ENCODE data around the gene PSENEN.
A peak's percentile ranks its signal among the peaks of the same experiment; 100 is the strongest.

Gene PSENEN

DNA sequence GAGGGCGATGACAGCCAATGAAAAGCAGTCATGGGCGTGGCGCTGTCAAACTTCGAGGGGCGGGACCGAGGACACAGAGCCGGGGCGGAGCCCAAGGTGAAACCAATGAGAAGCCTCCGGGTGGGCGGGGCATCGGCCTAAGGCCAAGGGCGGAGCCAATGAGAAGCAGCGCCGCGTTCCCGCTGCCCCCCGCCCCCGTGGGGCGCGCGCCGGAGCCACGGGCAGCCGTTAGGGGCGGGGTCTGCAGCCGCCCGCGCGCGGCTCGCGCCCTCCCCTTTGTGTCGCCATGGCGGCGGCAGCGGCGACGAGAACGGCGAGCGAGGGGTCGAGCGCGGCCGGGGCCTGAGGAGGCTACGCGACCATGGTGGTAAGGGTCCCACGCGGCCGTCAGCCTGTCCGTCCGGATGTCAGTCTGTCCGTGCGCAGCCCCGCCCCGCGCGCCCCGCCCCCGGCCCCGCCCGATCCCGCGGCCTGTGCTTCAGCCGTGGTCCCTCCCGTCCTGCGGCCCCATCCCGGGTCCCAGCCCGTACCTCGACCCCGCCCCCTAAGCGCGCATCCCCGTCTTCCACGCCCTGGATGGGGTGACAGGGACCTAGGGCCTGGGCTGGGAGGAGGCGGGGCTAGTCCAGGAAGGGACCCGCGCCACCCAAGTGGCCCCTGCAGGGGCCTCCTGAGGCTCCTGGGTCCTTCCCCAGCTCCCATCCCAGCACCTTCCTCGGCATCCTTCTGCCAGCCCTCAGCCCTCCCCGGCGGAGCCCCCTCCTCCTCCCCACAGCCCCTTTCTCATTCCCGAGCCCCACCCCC, 30.0 kb downstream of the PSENEN start, which contains the start of gene ARHGAP33:
TSS of gene ARHGAP33 (plus strand) at position 267 of the 804 bp plus-strand sequence. CDS start at position 362, 95 bp downstream.
- peak; percentile 98 for DNase-seq

DNA sequence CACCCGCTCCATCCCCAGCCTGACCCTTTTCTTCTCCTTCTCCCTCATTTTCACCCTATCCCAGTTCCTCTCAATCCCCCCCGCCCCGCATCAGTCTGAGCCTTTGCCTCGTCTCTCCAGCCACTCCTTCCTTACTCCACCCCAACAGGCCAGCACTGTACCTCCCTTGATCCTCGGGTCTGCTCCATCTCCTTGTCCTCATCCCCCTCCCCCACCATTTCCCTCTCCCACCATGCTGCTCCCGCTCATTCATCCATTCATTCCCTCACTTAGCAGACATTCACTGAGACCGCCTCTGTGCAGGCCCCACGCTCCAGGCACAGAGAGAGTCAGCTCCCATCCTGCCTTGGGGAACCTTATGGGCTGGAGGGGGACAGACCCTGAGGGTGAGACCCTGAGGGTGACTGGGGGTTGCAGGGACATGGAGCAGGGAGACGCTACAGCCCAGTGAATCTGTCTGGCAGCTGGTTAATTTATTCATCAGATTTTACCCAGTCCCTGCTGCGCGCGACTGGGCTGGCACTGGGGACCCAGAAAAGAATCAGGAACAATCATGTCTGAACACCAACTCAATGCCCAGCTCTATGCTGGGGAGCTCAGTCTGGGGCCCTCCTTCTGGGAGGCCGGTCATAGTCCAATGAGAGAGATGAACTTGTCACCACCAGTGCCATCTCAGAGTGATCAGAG, 30.8 kb downstream of the PSENEN start:
- DNase-seq: peak; percentile 31

DNA sequence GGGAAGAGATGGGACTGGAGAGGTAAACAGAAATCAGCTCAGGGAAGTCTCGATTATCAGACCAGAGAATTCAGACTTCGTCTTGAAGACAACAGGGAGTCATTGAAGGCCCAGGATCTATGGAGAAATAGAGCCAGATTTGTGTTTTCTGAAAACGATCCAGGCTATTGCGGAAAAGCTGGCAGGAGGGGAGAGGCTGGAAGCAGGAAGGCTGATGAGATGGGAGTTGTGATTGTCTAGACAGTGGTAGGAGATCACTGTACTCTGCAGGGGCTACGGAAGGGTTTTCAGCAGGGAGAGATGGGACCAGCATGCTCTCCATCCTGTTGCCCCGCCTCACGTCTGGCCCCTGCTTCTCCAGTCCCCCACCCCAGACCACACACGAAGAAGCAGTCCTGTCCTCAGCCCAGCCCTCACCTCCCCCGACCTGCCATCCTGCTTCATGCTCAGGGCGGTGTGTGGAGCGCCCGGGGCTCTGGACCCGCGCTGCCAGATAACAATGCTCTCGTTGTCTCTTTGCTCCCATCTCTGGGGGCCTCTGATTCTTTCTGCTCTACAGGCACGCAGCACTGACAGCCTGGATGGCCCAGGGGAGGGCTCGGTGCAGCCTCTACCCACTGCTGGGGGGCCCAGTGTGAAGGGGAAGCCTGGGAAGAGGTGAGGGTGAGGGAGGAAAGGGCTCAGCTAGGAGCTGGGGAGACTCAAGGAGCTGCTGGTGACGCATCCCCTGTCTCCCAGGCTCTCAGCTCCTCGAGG, 31.8 kb downstream of the PSENEN start:
- peak; percentile 28 for DNase-seq

DNA sequence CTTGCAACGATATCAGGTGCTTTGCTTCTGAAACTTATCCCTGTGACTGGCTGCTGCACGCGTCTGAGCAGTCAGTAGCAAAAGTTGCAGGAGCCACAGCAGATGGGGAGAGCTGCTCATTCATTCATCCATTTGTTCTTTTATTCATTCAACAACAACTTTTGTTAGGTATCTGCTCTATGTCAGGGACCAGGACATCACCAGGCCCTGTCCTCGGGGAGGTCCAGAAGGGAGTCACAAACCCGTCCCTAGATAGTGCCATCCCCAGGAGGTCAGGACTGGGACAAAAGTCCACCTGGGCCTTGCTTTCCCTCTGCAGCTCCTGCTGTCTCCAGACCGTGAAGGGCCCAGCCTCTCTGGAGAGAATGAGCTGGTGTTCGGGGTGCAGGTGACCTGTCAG, 32.5 kb downstream of the PSENEN start:
- no peak for DNase-seq

DNA sequence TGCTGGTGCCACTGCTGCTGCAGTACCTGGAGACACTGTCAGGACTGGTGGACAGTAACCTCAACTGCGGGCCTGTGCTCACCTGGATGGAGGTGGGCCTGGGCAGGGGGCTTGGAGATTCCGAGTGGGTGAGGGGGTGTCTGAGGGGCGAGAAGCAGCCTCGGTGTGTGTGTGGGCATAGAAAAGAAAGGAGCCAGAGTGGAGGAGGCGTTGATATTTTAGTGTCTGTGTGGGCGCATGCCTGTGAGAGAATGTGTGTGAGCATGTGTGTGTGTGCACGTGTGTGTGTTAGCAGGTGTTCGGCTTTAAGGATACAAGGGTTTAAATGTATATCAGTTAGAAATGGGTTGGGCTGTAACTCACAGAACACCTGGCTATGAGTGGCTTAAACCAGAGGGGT, 33.6 kb downstream of the PSENEN start:
- DNase-seq: no peak

DNA sequence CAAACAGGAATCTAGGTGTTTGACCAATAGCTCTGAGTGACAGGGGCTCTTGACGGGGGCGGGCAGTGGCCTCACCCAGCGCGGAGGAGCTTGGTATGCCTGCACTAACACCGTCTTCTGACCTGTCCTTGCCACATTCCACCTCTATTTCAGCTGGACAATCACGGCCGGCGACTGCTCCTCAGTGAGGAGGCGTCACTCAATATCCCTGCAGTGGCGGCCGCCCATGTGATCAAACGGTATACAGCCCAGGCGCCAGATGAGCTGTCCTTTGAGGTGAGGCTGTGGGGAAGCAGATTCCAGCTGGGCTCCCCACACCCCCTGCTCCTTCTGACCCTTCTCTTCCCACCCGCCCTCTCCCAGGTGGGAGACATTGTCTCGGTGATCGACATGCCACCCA, 34.6 kb downstream of the PSENEN start:
- no peak for DNase-seq

DNA sequence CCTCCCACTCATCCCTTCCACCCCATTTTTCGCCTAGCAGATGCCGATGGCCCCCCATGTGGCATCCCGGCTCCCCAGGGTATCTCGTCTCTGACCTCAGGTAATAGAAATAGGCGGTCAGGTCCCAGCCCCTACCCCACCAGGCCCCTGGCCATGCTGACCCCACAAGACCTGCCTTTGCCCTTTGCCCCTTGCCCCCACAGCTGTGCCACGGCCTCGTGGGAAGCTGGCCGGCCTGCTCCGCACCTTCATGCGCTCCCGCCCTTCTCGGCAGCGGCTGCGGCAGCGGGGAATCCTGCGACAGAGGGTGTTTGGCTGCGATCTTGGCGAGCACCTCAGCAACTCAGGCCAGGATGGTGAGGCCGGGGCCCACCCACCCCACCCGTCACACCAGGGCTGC, 35.3 kb downstream of the PSENEN start:
- DNase-seq: no peak

DNA sequence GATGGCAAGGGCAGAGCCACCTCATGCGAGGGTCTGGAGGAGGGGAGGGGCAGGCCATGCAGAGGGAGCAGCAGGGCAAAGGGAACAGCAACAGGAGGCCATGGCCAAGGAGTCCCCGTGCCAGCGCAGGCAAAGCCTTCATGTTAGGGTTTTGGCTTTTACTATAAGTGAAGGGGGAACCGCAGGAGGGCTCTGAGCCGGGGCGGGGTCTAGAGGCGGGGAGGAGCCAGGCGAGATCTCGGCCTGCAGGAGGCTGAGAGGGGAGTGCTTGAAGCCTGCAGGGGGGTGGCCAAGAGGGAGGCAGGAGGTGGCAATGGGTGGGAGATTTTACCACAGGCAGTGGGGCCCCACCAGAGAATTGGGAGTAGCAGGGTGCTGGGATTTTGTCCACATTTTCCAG, 36.2 kb downstream of the PSENEN start:
- no peak for DNase-seq

DNA sequence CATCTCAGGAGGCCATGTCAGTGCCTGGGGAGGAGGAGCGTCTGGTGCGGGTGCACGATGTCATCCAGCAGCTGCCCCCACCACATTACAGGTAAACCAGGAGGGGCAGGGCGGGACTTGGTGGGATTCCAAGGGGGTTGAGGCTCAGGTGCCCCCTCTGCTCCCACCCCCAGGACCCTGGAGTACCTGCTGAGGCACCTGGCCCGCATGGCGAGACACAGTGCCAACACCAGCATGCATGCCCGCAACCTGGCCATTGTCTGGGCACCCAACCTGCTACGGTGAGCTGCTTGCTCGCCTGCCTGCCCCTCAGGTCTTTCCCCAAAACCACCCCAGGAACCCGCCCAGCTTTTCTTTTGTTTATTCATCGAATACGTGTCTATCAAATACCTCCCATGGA, 37.1 kb downstream of the PSENEN start:
- no peak for DNase-seq

DNA sequence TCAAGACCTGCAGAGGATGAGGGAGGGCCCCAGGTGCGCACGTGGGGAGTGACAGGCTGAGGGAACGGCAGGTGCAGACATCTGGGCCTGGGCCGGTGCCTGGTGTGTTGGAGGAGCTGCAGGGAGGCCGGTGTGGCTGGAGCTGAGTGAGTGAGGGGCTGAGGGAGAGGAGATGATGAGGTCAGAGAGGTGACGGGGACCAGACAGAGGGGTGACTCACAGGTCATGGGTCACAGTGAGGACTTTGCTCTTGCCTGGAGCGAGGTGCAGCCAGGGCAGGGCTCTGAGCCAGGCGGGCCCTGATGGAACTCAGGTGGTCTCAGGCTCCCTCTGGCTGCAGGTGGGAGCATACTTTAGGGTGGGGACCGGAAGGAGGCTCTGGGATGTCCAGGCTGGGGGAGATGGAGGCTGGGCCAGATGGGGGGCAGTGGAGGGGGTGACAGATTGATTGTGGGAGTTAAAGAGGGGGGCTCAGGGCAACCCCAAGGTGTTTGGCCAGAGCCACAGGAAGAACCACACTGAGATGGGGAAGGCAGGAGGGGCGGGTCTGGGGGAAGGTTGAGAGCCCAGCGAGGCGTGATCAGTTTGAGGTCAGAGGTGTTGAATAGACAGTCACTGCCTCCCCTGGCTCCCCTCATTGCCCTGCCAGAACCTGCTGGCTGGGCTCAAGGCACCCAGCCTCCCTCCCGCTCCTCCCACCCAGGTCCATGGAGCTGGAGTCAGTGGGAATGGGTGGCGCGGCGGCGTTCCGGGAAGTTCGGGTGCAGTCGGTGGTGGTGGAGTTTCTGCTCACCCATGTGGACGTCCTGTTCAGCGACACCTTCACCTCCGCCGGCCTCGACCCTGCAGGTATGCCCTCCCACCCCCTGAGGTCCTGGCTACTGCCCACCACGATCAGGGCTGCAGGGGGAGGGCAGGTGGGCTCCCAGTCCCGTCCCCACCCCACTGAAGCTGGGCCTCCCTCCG, 38.3 kb downstream of the PSENEN start:
- no peak for DNase-seq

DNA sequence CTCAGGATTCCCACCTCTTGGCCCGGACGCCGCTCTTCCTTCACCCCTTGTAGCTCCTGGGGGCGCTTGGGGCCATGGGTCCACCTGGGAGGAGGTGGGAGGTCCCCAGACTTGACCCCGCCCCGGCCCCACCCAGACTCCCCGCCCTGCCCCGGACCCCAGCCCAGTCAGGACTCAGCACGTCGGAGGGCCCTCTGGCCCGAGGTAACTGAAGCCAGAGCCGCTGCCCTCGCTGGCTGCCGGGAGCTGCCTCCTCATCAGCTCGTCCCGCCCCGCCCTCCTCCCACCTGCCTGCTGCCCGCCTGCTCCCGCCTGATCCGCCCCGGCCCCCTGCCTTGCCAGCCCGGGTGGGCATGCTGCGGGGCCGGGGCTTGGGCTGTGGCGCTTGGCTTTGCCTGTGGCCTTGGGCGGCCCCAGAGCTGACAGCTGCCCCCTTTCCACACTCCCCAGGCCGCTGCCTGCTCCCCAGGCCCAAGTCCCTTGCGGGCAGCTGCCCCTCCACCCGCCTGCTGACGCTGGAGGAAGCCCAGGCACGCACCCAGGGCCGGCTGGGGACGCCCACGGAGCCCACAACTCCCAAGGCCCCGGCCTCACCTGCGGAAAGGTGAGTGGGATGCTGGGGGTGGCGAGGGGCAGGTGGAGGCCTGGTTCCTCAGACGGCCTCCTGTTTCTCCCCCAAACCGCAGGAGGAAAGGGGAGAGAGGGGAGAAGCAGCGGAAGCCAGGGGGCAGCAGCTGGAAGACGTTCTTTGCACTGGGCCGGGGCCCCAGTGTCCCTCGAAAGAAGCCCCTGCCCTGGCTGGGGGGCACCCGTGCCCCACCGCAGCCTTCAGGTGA, 39.3 kb downstream of the PSENEN start:
- DNase-seq: no peak

DNA sequence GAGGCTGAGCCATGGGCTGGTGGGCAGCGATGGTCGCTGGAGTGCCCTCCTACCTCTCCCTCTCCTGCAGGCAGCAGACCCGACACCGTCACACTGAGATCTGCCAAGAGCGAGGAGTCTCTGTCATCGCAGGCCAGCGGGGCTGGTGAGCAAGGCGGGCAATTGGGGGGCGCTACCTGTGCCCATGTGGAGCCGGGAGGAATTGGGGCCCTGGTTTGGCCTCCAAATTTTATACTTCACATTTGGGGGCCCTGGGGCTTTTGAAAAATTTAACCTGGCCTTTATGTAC, 39.8 kb downstream of the PSENEN start:
- DNase-seq: no peak

DNA sequence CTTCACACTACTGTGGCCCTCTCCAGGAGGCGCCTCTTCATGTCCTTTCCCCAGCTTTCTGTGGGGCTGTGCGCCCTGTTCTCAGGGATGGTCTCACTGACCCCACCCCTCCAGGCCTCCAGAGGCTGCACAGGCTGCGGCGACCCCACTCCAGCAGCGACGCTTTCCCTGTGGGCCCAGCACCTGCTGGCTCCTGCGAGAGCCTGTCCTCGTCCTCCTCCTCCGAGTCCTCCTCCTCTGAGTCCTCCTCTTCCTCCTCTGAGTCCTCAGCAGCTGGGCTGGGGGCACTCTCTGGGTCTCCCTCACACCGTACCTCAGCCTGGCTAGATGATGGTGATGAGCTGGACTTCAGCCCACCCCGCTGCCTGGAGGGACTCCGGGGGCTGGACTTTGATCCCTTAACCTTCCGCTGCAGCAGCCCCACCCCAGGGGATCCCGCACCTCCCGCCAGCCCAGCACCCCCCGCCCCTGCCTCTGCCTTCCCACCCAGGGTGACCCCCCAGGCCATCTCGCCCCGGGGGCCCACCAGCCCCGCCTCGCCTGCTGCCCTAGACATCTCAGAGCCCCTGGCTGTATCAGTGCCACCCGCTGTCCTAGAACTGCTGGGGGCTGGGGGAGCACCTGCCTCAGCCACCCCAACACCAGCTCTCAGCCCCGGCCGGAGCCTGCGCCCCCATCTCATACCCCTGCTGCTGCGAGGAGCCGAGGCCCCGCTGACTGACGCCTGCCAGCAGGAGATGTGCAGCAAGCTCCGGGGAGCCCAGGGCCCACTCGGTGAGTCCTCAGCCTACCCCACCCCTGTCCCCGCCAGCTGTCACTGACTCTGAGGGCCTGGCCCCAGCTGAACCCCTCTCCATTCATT, 41.1 kb downstream of the PSENEN start:
- DNase-seq: no peak

DNA sequence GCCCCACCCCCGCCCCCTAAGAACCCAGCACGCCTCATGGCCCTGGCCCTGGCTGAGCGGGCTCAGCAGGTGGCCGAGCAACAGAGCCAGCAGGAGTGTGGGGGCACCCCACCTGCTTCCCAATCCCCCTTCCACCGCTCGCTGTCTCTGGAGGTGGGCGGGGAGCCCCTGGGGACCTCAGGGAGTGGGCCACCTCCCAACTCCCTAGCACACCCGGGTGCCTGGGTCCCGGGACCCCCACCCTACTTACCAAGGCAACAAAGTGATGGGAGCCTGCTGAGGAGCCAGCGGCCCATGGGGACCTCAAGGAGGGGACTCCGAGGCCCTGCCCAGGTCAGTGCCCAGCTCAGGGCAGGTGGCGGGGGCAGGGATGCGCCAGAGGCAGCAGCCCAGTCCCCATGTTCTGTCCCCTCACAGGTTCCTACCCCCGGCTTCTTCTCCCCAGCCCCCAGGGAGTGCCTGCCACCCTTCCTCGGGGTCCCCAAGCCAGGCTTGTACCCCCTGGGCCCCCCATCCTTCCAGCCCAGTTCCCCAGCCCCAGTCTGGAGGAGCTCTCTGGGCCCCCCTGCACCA, 41.9 kb downstream of the PSENEN start:
- DNase-seq: no peak

DNA sequence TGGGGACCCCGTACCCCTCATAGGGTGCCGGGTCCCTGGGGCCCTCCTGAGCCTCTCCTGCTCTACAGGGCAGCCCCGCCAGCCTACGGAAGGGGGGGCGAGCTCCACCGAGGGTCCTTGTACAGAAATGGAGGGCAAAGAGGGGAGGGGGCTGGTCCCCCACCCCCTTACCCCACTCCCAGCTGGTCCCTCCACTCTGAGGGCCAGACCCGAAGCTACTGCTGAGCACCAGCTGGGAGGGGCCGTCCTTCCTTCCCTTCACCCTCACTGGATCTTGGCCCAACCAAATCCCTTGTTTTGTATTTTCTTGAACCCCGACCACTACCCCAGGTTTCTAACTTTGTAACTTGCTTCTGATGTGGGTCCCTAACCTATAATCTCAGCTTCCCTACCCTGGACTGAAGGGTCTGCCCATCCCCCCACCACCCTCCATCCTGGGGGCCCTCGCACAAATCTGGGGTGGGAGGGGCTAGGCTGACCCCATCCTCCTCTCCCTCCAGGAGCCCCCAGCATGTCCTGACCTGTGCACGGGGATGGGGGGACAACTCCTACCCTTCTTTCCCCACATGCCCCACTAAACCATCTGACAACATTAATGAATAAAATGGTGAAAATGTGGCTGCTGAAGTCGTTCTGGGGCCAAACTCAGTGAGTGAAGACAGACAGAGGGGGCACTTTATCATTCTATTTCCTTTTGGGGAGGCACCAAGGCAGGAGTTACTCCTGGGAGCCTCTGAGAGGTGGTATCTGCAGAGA, 42.9 kb downstream of the PSENEN start:
- no peak for DNase-seq

DNA sequence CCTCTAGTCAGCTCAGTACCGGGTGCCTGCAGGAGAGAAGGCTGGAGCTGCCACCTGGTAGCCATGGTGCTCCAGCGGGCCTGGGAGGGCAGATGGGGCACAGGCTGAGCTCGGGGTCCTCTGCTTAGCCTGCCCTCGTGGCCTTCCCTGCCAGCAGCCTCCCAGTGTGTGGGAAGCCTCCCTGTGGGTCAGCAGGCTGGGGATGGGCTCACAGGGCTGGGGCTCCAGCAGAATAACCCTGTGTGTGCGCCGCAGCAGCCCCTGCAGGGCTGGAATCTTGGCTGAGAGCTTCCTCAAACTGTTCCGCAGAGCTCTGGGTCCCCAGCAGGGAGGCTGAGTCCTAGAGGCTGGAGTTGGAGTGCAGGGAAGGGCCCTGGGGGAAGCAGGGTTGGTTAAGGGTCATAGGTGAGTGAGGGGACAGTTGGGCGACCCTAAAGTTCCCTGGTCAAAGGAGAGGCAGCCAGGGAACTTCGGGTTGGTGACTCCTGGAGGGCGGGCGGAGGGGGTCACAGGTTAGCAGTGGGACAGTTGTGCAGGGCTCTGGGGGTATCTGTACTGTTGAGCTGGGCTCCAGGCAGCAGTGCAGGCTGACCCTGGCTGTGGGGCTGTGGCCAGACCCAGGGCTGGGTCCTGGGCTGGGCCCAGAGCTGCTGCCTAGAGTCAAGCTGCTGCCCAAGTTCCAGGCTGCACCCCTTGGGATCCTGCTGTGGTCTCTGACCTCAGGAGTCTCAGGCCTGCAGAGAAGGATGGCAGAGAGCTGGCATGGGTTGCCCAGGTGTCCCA, 43.9 kb downstream of the PSENEN start:
- no peak for DNase-seq

DNA sequence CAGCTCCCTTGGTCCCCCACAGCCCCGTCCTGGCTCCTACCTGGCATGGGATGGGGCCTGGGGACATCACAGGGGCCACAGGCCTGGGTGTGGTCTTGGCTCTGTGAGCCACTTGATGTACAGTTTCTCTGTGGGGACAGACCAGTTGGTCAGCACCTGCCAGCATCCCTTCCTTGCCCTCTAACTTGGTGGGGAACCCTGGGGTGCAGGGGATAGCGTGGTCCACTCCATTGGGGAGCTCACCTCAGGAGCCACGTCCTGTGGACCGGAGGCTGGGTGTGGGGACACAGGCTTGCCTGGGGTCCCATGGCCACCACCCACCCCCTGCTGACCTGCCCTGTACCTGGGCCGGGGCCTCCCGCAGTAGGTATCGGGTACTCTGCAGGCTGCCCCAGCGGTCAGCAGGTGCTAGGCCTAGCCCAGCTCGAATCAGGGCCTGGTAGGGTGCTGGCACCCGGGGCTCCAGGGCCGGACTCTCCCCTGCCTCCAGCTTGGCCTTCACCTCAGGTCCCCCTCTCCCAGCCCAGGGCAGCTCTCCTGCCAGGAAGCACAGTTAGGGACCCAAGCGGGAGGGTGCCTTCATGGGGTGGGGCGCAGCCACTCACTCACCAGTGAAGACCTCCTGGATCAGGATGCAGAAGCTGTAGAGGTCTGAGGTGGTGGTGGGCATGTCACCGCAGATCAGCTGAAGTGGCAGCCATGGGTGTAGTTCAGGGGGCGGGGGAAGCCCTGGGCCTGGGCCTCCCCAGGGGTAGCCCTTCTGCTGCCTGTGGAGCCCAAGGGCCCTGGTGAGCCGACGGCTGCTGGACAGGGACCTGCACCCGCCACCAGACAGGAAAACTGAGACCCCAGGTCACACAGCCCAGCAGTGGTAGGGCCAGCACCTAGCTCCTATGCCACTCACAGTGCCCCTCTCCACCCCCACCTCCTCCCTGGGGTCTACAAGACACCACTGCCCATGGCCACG, 44.8 kb downstream of the PSENEN start:
- no peak for DNase-seq

Data from left hindlimb (tissue), 1 donor.